GM21423 (cell line): ENCODE measurements around the gene KIF26A.

Source experiments
- ATAC-seq: cut with Tn5 transposase; IDR thresholded peaks from one replicate; pipeline ENCODE4 v1.9.1; 2021; ENCODE audit warnings: mild to moderate bottlenecking, moderate library complexity; ENCODE audit not compliant: unreplicated experiment

The KIF26A gene

DNA sequence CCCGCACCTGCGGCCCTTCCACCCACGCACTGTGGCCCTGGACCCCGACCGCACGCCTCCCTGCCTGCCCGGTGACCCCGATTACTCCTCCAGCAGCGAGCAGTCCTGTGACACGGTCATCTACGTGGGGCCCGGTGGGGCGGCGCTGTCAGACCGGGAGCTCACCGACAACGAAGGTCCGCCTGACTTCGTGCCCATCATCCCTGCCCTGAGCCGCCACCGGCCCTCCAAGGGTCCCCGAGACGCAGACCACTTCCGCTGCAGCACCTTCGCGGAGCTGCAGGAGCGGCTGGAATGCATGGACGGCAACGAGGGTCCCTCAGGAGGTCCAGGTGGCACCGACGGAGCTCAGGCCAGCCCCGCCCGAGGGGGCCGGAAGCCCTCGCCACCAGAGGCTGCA is 36.7 kb downstream of the KIF26A start:
- ATAC-seq = no peak

DNA sequence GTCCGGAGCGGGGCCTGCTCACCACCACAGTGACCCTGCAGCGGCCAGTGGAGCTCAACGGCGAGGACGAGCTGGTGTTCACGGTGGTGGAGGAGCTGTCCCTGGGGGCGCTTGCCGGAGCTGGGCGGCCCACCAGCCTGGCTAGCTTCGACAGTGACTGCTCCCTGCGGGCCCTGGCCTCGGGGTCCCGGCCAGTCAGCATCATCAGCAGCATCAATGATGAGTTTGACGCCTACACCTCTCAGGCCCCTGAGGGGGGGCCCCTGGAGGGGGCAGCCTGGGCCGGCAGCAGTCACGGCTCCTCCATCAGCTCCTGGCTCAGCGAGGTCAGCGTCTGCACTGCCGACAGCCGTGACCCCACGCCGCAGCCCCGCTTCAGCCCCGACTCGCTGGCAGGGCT is 37.4 kb downstream of the KIF26A start:
- no peak for ATAC-seq

DNA sequence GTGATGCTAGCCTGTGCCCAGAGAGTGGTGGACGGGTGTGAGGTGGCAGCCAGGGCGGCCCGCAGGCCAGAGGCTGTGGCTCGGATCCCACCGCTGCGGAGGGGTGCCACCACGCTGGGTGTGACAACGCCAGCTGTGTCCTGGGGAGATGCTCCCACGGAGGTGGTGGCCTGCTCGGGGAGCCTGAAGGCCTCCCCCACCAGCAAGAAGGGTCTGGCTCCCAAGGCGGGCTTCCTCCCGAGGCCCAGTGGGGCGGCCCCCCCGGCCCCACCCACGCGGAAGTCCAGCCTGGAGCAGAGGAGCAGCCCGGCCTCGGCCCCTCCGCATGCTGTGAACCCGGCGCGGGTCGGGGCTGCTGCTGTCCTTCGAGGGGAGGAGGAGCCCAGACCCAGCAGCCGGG is 38.2 kb downstream of the KIF26A start:
- no peak for ATAC-seq

DNA sequence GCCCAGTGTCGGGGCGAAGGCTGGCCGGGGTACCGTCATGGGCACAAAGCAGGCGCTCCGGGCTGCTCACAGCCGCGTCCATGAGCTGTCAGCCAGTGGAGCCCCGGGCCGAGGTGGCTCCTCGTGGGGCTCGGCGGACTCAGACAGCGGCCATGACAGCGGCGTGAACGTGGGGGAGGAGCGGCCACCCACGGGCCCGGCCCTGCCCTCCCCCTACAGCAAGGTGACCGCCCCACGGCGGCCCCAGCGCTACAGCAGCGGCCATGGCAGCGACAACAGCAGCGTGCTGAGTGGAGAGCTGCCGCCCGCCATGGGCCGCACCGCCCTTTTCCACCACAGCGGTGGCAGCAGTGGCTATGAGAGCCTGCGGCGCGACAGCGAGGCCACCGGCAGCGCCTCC is 39.0 kb downstream of the KIF26A start:
- no peak for ATAC-seq

DNA sequence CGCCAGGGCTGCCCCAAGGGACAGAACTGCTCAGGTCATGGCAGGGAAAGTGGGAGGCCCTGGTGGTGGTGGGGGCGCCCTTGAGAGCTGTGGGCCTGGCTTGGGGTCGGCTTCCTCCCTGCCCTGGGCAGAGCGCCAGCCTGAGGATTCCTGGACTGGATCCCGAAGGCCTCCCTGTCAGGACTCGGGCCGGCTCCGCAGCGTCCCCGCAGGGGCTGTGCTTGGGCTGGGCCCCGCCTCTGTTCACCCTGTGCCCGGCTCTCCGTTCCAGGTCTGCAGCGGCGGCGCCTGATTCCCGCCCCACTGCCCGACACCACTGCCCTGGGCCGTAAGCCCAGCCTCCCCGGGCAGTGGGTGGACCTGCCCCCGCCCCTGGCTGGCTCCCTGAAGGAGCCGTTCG is 39.9 kb downstream of the KIF26A start:
- ATAC-seq = no peak

DNA sequence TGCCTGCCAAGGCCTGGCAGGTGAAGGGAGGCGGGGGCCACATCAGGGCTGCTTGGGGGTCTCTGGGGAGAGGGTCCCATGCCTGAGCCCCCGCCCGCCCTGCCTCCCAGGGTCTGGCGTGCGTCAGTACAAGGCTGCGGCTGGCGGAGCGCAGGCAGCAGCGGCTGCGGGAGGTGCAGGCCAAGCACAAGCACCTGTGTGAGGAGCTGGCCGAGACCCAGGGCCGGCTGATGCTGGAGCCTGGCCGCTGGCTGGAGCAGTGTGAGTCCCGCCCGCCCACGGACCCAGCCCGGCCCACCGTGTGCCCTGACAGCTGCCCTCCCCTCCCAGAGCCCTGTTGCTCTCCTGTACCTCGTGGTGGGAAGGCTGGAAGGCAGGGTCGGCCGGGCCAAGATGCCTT is 40.7 kb downstream of the KIF26A start:
- no peak for ATAC-seq

DNA sequence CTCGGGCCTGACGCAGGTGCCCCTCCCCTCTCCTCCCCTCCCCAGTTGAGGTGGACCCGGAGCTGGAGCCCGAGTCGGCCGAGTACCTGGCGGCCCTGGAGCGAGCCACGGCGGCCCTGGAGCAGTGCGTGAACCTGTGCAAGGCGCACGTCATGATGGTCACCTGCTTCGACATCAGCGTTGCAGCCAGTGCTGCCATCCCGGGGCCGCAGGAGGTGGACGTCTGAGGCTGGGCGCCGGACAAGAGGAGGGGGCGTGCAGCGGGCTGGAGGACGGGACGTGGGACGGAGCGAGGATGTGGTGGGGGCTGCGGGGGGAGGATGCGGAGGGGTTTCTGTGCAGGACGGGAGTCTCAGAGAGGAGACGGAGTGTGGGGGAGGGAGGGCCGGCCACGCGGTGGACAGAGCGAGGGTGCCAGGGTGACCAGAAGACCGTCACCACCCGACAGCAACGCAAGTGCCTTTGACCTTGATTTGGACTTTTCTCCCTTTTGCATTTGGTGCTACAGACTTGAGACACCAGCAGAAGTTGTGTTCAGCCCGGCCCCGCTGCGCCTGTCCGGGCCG is 41.3 kb downstream of the KIF26A start:
- ATAC-seq = no peak

DNA sequence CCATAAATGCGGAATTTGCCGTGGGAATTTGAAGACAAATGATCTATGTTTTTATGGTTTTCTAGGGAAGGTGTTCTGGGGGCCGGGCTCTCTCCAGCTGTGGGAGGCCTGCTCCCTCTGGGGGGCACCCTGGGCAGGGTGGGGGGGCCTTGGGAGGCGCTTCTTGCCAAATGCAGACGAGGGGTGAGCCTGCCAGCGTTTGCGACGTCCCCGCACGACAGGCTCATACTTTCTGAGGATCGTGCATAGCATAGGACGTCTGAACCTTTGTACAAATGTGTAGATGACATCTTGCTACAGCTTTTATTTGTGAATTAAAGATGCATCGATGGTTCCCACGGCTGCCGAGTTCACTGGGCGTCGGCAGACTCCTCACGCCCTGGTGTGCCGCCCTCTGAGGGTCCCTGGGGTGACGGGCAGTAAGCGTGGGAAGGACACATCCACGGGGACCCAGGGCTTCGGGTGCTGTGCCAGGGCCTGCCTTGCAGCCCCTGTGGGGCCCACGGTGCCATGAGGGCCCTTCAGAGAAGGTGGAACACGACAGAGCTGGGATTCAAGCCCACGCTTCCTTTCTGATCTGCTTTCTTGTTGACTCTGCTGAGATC is 42.3 kb downstream of the KIF26A start:
- no peak for ATAC-seq

DNA sequence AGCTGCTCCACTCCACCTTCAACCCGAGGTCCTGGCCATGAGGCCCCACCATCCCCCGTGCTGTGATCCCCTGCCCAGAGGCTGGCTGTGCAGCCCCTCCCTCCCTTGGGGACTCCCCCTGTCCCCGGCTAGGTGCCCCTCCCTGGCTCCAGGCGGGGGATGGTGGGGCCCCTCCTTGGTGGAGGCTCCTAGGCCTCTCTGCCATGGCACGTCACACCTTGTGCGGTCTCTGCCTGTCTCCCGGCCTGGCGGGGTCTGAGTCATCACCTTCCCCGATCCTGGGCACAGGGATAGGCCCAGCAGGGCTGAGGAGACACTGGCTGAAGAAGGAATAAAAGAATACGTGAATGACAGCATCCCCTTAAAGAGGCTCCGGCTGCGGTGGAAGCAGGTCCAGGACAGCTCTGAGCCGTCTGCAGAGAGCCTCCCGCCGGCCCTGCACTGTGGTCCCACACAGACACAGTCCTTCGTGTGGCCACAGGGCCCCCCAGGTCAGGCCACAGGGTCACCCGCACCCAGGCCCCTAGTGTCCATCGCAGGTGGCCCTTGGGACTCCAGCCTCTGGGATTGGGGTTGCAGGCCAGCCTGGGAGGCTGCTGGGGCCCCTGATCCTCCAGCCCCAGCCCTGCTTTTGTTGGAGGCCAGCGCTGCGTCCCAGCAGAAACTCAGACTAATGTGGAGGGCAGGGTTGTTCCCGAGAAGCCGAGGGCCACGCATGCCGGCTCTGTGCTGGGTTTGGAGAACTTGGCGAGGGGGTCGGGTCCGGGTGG is 43.6 kb downstream of the KIF26A start:
- ATAC-seq = no peak

DNA sequence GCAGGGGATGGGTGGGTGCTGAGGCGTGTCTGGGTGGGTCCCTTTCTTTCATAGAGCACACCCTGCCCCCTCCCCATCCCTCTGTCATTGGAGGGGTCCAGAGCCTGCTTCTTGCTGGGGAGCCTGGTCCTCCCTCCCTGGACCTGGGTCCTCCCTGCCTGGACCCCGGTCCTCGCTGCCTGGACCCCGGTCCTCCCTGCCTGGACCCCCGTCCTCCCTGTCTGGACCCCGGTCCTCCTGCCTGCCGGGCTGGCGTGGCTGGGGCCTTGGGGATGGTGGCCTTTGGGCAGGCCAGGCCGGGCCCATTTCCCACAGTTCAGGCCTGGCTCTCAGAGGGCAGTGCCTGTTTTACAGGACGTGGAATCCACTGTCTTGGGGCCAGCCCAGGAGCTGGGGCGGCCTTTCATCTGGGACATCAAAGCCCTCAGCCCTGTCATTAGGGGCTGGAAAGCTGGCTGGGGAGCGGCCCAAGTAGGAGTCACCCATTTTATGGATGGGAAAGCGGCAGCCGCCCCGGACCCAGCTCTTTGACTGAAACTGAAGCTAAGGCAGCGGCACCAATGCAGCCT is 44.6 kb downstream of the KIF26A start:
- no peak for ATAC-seq

DNA sequence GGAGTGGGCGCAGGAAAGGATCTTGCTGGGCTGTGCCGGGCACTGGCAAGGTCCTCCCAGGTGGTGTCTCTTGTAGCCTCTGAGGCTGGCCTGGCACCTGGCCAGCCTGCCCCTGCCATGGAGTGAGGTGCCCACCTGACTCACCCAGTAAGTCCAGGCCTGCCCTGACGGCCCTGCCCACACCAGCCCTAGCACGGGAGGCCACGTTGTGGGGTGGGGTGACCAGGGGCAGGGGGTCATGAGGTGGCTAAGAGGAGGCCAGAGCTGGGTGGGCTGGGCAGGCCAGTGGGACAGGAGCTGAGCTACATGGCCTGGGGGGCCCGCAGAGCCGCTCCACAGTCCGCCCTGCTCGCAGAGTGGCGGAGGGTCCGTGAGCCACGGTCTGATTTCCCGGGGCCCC is 45.4 kb downstream of the KIF26A start:
- ATAC-seq = no peak

DNA sequence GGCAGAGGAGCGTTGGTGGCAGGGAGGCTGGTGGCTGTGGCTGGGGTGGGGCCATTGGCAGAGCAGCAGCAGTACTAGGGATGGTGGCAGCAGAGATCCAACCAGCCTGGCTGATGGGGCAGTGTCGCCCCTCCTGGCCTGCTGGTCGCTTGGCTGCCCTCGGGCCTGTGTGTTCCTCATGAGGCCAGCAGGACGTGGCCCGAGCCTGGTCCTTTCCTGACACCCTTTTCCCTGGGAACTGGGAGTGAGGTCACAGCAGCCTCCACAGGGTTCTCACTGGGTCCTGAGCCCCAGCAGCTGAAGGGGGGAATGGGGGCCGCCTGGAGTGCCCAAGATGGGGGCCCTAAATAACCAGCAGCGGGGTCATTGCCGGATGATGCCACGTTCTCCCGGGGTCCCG is 46.1 kb downstream of the KIF26A start:
- no peak for ATAC-seq

DNA sequence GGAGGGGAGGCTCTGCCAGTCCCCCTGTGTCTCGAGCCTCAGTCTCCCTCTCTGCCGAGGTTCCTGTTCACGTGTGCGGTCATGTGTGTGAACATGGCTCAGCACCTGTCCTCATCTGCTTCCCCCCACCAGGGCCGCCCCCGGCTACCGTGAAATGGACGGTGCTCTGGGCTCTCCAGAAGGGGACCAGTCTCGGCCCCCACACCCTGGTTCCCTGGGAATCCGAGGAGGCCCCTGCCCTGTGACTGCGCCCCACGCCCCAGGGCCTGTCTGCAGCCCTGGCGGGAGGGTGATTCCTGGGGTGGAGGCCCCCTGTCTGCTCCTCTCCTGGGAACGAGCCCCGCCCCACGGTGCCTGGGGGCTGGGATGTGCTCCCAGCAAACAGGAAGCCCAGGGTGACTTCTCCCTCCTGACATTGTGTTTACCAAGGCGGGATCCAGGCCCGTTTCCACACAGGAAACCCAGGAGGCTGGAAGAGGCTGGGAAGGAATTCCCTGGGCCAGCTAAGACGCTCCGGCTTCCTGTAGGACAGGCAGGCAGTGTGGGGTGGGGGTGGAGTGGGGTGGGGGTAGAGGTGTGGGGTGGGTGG is 46.6 kb downstream of the KIF26A start:
- no peak for ATAC-seq

DNA sequence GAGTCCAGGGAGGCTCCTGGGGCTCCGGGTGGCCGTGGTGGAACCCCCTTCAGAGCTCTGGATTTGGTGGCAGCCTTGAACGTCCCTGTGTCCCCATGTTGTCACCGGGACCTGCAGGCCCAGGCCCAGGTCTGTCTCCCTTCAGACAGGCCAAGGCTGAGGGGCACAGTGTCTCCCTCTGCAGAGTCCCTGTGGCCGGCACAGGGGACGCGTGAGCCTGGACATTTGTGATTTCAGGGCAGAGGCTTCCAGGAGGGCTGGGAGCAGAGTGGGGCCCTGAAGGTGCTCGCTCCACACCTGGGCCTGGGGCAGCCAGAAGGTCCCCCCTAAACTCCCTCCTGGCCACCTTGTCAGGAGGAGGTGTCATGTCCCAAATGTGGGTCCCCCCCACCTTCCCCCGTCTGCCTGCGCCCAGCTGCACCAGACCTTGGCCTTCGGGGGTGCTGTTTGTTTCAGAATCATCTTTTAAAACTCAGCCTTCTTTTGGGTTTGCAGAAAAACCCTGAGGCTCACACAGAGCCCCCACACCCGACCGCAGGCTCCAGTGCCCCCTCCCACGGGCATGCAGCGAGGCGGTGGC is 47.6 kb downstream of the KIF26A start:
- no peak for ATAC-seq

DNA sequence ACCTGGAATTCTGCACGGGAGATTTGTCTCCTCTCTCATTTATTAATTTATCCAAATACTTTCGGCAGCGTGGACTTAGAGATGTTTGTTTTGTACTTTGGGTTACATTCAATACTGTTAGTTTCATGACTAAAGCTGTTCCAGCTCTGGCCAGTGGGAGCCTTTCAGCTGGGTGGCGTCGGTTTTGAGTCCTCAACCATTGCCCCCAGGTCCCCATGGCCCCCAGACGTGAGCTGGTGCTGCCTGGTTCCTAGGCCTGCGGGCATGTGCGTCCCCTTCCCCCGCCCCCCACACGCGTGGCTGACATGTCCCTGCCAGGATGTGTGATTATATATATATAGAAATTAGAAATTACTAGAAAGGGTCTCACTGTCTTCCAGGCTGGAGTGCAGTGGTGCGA is 48.2 kb downstream of the KIF26A start:
- ATAC-seq = no peak

DNA sequence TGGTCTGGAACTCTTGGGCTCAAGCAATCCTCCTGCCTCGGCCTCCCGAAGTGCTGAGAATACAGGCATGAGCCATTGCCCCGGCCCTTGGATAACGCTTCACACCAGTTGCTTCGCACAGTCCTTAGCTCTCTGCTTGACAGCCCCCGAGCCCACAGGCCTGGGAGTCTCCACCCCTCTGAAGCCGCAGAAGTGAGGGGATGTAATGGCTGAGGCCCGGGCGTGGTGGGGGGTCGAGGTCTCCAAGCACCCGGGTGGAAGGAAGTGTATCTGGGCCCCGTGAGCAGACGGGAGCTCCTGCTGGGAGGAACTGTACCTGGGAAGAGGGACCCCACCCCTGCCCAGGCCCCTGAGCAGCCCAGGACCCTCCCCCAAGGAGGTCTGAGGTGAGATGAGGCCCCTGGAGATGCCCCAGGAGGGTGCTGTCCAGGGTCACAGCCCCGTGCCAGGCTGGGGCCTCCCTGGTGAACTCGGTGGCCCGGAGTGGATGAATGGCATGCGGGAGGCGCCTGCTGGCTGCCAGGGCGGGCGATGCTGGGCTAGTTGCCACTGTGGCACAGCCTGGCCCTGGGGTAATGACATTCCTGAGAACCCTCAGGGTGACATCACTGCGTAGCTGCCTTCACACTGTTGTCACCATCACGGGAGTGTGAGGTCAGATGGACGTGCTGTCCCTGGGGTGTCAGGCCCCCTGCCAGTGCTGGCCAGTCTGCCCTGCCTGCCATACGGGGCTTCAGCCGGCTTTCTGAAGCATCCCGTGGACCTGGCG is 48.9 kb downstream of the KIF26A start:
- ATAC-seq = no peak

DNA sequence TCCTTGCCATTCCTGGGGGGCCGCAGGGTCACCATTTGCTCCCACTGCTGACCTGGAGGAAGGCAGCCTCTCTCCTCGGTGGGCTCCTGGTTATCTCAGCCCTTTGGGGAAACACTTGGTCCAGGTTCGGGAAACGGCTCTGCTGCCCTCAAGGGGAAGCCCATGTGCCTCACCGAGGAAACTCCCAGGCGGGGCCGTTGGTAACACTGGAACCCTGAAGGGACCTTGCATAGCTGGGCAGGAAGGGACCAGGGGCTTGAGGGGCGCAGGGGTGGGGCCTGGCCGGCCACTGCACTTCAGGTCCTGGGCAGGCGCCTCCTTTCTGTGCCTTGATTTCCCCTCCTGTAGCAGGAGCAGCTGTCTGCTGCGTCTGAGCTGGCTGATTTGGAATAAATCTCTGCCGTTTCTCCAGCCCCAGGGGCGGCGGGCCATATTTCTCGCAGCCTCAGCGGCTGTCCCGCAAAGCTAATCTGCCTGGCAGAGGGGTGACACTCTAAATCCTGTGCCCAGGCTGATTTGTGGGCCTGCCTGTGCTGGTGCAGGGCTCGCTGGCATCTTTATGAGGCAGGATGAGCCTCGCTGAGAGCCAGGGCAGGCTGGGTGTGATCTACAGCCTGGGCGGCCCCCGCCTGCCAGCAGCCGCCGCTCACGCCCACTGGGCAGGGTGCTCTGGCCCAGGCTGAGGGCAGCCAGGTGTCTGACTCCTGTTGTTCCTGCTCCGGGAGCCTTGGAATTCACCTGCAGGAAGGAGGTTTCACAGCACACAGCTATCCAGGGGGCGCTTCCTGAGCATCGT is 49.7 kb downstream of the KIF26A start:
- no peak for ATAC-seq

DNA sequence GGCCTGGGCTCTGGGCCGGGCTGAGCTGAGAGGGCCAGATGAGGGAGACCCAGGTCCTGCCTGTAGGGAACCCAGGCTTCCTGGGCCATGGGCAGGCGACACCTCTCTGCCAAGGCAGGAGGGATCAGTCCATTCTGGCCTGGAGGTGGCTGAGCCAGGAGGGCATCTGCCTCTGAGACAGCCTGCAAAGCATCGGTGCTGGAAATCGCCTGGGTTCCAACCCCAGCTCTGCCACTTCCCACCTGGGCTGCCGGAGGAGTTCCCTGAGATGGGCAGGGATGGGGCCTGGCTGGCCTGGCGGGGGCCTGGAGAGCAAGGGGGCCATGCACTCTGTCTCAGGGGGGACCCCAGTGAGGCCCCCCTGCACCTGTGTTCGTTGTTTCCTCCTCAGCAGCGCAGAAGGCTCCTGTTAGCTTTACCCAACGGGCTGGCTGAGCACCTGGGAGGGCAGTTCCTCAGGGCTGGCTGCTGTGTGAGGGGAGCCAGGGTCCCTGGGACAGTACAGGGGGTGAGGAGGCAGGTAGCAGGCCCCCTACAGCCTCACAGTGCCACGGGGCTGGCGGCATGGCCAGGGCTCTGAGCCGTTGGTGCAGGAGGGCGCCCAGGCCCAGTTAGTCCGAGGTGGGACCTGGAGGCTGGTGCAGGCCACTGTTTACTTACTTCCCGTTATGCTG is 50.5 kb downstream of the KIF26A start:
- ATAC-seq = no peak

DNA sequence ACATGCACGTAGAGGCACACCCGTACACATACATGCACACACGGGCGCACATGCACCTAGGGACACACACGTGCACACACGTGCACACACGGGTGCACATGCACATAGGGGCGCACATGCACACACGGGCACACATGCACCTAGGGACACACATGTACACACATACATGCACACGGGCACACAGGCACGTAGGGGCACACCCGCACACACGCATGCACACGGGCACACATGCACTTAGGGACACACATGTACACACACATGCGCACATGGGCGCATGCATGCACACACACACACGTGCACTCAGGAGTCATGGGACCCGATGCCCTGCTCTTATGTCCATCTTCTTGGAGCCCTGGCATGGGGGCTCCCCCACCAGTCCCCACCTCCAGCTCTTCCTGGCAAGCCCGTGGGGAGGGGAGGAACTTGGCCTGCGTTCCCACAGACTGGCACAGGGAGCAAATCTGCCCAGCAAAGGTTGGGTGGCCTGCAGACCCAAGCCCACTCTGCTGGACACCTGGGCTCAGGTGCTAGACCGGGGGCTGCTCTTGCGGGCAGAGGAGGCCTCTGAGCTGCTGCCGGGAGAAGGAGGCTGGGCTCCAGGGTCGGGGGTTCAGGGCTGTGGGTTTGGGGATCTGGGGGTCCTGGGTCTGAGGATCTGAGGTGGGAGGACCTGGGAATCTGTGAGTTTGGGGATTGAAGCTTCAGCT is 51.4 kb downstream of the KIF26A start:
- no peak for ATAC-seq
